ENCODE results near the gene RBP2. TPM values are rescaled to one million over a fixed set of nuclear protein-coding genes. Genes with fewer than 3 reads are reported as not detected.

Gene RBP2
- total and polyA plus RNA-seq, 7 donors, result 0.87 to 57.1 (median 6.0) TPM; not detected in 4

DNA sequence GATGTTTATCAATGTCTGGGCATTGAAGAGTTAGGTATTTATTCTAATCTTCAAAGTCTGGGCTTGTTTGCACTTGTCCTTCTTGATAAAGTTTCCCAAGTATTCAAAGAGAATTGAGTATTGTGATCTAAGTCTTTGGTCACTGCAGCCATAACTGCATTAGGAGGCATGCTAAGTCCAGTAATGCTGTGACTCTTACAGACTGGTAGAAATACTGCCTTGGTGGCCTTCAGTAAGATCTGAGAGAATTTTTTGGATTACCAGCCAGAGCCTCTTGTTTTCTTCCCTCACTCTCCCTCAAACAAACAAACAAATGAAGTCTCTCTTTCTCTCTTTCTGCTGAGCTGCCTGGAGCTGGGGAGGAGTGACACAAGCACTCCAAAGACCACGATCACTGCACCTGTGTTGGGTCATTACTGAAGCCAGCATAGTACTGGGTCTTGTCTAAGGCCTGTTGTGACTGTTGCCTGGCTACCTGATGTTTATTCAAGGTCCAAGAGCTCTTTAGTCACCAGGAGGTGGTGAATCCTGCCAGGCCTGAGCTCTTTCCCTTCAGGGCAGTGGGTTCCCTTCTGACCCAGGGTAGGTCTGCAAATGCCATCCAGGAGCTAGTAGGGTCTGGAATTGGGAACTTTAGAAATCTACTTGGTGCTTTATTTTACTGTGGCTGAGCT lies 14.8 kb upstream of the RBP2 start:
- Histone ChIP-seq H3K36me3 (no peaks in the 10 kb centered on the region), H3K4me1 (peaks cover 0 to 7% (median 0%) of the 10 kb centered on the region in 4 donors), H3K9me3 (no peaks in the 10 kb centered on the region), H3K4me3 (no peak overlapping the region), H3K27me3 (no peaks in the 10 kb centered on the region), H3K27ac (no peak overlapping the region)
- DNase-seq, result no peak
- TF ChIP-seq POLR2A (IDR thresholded peaks at IDR 0.05) (no peak), POLR2AphosphoS5 (IDR thresholded peaks at IDR 0.05) (no peak), EP300 (IDR thresholded peaks at IDR 0.05) (no peak)
- TF ChIP-seq, protein P1, sequence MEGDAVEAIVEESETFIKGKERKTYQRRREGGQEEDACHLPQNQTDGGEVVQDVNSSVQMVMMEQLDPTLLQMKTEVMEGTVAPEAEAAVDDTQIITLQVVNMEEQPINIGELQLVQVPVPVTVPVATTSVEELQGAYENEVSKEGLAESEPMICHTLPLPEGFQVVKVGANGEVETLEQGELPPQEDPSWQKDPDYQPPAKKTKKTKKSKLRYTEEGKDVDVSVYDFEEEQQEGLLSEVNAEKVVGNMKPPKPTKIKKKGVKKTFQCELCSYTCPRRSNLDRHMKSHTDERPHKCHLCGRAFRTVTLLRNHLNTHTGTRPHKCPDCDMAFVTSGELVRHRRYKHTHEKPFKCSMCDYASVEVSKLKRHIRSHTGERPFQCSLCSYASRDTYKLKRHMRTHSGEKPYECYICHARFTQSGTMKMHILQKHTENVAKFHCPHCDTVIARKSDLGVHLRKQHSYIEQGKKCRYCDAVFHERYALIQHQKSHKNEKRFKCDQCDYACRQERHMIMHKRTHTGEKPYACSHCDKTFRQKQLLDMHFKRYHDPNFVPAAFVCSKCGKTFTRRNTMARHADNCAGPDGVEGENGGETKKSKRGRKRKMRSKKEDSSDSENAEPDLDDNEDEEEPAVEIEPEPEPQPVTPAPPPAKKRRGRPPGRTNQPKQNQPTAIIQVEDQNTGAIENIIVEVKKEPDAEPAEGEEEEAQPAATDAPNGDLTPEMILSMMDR (IDR thresholded peaks at IDR 0.05), result no peak
- 54 to 58% methylated on average over 1 of the region's 1 CpG for WGBS, 2 donors
- intact Hi-C loops (cut with DNase I), result no loop called here

DNA sequence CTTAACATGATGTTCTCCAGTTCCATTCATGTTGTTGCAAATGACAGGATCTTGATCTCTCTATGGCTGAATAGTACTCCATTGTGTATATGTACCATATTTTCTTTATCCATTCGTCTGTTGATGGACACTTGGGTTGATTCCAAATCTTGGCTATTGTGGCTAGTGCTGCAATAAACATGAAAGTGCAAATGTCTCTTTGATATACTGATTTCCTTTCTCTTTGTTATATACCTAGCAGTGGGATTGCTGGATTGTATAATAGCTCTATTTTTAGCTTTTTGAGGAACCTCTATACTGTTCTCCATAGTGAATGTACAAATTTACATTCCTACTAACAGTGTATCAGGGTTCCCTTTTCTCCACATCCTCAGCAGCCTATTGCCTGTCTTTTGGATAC lies 5.9 kb upstream of the RBP2 start:
- Histone ChIP-seq H3K4me1 (no peaks in the 10 kb centered on the region), H3K9me3 (no peaks in the 10 kb centered on the region), H3K4me3 (no peak overlapping the region), H3K27ac (no peak overlapping the region), H3K27me3 (no peaks in the 10 kb centered on the region), H3K36me3 (no peaks in the 10 kb centered on the region)
- intact Hi-C loops (cut with DNase I), result no loop called here
- WGBS, 2 donors, result 17 to 53% methylated on average over 1 of the region's 1 CpG
- no peak for DNase-seq
- TF ChIP-seq, protein P1 (IDR thresholded peaks at IDR 0.05), result no peak
- no peak for TF ChIP-seq POLR2AphosphoS5 (IDR thresholded peaks at IDR 0.05)
- no peak for TF ChIP-seq POLR2A (IDR thresholded peaks at IDR 0.05)

DNA sequence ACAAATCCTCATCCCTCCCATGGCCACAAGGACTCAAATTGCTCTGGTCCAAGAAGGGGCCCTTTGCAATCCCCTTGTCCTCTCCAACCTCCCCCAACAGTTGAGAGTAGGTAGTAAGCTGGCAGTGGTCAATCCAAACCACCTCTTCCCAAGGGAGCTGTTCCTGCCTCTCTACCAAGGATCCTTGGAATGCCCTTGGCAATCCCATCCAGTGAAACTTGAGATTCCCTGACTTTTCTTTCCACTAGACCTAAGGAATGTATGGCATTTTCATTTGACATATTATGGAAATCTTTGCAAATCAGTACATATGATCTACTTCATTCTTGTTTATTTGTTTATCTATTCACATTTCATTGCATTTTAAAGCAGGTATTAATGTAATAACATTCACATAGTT lies 4.8 kb upstream of the RBP2 start:
- H3K9me3 ChIP-seq, result no peaks in the 10 kb centered on the region
- DNase-seq, result no peak
- H3K27me3 ChIP-seq, result no peaks in the 10 kb centered on the region
- no peak overlapping the region for H3K27ac ChIP-seq
- intact Hi-C loops (cut with DNase I), result no loop called here
- H3K36me3 ChIP-seq, result no peaks in the 10 kb centered on the region
- no peaks in the 10 kb centered on the region for H3K4me1 ChIP-seq
- no peak overlapping the region for H3K4me3 ChIP-seq
- TF ChIP-seq, protein P1 (IDR thresholded peaks at IDR 0.05), result no peak
- no peak for TF ChIP-seq EP300 (IDR thresholded peaks at IDR 0.05)
- TF ChIP-seq POLR2A (IDR thresholded peaks at IDR 0.05), result no peak
- TF ChIP-seq POLR2AphosphoS5 (IDR thresholded peaks at IDR 0.05), result no peak

DNA sequence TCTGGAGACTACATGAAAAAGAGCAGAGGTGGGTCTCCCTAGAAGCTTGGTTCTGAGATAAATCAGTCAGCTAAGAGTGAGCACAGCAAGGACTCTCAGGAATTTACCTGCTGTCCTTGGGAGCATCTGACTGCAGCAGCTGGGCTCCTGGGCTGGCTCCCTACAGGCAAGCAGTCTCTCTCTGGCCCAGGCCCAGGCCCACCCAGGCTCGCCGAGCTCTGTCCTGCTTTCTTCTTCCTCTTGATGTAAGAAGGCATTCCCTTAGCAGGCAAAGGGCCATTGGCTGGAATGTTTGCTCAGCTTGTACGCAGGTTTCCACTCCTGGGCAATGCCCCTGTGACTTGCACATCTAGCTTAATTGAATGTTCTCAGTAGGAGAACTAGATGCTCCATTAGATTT lies 4.3 kb upstream of the RBP2 start:
- WGBS, 2 donors, result 93 to 96% methylated on average over 3 of the region's 3 CpGs
- intact Hi-C loops (cut with DNase I), result no loop called here
- no peak overlapping the region for H3K27ac ChIP-seq
- DNase-seq, result no peak
- no peaks in the 10 kb centered on the region for H3K9me3 ChIP-seq
- no peaks in the 10 kb centered on the region for H3K27me3 ChIP-seq
- no peaks in the 10 kb centered on the region for H3K4me1 ChIP-seq
- H3K4me3 ChIP-seq, result no peak overlapping the region
- TF ChIP-seq, protein P1 (IDR thresholded peaks at IDR 0.05), result no peak
- TF ChIP-seq EP300 (IDR thresholded peaks at IDR 0.05) (no peak), POLR2A (IDR thresholded peaks at IDR 0.05) (no peak), POLR2AphosphoS5 (IDR thresholded peaks at IDR 0.05) (no peak)
- H3K36me3 ChIP-seq, result no peaks in the 10 kb centered on the region

All from sigmoid colon (tissue), 7 donors.